ENCODE results near the gene MISP. TPM values are rescaled to one million over a fixed set of nuclear protein-coding genes. Genes with fewer than 3 reads are reported as not detected.

MISP gene
- total and polyA plus RNA-seq, 9 of the 15 experiments (the other 6 are each of a cell fraction or from before 2014, with no cell fraction given): 0.04 to 0.29 (median 0.05) TPM; not detected in 5

DNA sequence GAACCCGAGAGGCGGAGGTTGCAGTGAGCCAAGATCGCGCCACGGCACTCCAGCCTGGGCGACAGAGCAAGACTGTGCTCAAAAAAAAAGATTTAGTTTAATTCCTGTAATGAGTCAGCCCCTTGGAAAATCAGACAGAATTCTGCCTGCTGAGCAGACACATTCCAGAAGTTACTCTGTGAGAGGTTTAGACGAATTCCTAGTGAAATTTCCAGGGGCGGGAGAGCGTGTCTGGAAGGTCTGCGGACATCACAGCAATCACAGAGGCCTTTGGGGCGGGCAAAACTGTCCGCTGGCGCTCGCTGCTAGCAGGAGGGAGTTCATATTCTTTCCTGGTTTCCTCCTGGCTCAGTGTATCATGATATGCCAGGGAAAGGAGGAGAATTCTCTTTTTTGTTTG lies 17.5 kb downstream of the MISP start:
- no peak overlapping the region for H3K4me3 ChIP-seq
- ChIA-PET CTCF (ENCODE audit: low intra/inter-chr PET ratio) (interaction anchor here (3.5 kb wide), 1 partner anchor 151 kb away, joined by 74 read pairs; the partner anchor contains the start of gene KISS1R), POLR2A (interaction anchor here (0.6 to 0.9 kb wide), 2 partner anchors 13 to 47 kb away, joined by 3 to 4 read pairs; no protein-coding TSS in a partner anchor)
- no peaks in the 10 kb centered on the region for H3K9me1 ChIP-seq (ENCODE audit: control insufficient read depth, insufficient read depth, low read length)
- no peaks in the 10 kb centered on the region for H3K27me3 ChIP-seq (ENCODE audit: control insufficient read depth in 2 of 2, insufficient read depth in 2 of 2, low read length in 2 of 2)
- in situ Hi-C loops (cut with MboI) (loop anchor here (5.0 to 25.0 kb wide), 3 partner anchors 89 to 469 kb away; partner anchors contain the start of genes ATP5F1D, CBARP, CFD and MIDN), intact Hi-C loops (cut with micrococcal nuclease) (no loop called here)
- no peak overlapping the region for H3K4me2 ChIP-seq (ENCODE audit: insufficient read depth, low read length)
- no peak for ATAC-seq
- H3K79me2 ChIP-seq (ENCODE audit: control insufficient read depth, insufficient read depth, low read length): no peaks in the 10 kb centered on the region
- peaks cover 0 to 42% of the 10 kb centered on the region in 2 experiments; a peak in 3 of 5 replicates for H3K4me1 ChIP-seq (replicated peaks in 1 of 2; ENCODE audit: control insufficient read depth in 2 of 2, insufficient read depth in 2 of 2, low read length in 2 of 2)
- no peak overlapping the region for H3K27ac ChIP-seq (ENCODE audit: extremely low read depth, low read depth, low read length)
- H3K9me3 ChIP-seq (replicated peaks; ENCODE audit: control insufficient read depth, insufficient read depth, low read depth, low read length): no peaks in the 10 kb centered on the region
- H3K9ac ChIP-seq (ENCODE audit: insufficient read depth in 1 of 2, low read depth in 2 of 2, low read length in 2 of 2): no peak overlapping the region
- 68% methylated on average over 8 of the region's 14 CpGs for WGBS (ENCODE audit: insufficient coverage, low coverage, missing lambda C conversion rate)
- no TSS peak for BruUV-seq (replicated peaks)
- no peaks in the 10 kb centered on the region for H4K20me1 ChIP-seq (replicated peaks; ENCODE audit: control insufficient read depth, insufficient read depth, low read length)
- DNase-seq (ENCODE audit: extremely low read depth in 1 of 4, low spot score in 3 of 4): no peak
- no peak for FAIRE-seq
- no peaks in the 10 kb centered on the region for H3K36me3 ChIP-seq (ENCODE audit: control insufficient read depth, insufficient read depth, low read length)
- TF ChIP-seq, protein P1, sequence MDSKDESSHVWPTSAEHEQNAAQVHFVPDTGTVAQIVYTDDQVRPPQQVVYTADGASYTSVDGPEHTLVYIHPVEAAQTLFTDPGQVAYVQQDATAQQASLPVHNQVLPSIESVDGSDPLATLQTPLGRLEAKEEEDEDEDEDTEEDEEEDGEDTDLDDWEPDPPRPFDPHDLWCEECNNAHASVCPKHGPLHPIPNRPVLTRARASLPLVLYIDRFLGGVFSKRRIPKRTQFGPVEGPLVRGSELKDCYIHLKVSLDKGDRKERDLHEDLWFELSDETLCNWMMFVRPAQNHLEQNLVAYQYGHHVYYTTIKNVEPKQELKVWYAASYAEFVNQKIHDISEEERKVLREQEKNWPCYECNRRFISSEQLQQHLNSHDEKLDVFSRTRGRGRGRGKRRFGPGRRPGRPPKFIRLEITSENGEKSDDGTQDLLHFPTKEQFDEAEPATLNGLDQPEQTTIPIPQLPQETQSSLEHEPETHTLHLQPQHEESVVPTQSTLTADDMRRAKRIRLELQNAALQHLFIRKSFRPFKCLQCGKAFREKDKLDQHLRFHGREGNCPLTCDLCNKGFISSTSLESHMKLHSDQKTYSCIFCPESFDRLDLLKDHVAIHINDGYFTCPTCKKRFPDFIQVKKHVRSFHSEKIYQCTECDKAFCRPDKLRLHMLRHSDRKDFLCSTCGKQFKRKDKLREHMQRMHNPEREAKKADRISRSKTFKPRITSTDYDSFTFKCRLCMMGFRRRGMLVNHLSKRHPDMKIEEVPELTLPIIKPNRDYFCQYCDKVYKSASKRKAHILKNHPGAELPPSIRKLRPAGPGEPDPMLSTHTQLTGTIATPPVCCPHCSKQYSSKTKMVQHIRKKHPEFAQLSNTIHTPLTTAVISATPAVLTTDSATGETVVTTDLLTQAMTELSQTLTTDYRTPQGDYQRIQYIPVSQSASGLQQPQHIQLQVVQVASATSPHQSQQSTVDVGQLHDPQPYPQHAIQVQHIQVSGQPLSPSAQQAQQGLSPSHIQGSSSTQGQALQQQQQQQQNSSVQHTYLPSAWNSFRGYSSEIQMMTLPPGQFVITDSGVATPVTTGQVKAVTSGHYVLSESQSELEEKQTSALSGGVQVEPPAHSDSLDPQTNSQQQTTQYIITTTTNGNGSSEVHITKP (IDR thresholded peaks at IDR 0.05; ENCODE audit: partially characterized antibody): no peak
- H2AFZ ChIP-seq (ENCODE audit: low read depth, low read length): no peak overlapping the region
